ENCODE data around the gene CR1.

GRCh38 chr1:207518608-207519236, 22.8 kb downstream of the CR1 start:
- TF ChIP-seq CTCF (IDR thresholded peaks at IDR 0.05; ENCODE audit: low read depth, low read length): no peak
- TF ChIP-seq POLR2A (IDR thresholded peaks at IDR 0.05; ENCODE audit: extremely low read depth, insufficient read length): no peak
